Gastrocnemius medialis (tissue), 4 donors: ENCODE measurements around the gene PXDN. TPM values are rescaled to one million over a fixed set of nuclear protein-coding genes. Genes with fewer than 3 reads are reported as not detected.

Experiments
- ATAC-seq, 2 donors: fragments of 150-250 bp; one replicate each; pipeline ENCODE4 v1.9.1; 2016
- DNase-seq, 2 donors: peaks; one replicate each; pipeline ENCODE4 v3.0.0-alpha.2; 2019
- H3K27ac ChIP-seq, 4 donors: fragments of 200-600 bp; sonication (generic); 1 replicate in 1 of 4; 2 replicates in 3 of 4; pipeline ENCODE4 v1.5.1; 2016 to 2018; ENCODE audit warnings: mild to moderate bottlenecking in 2 of 4, moderate library complexity in 1 of 4
- H3K27me3 ChIP-seq, 3 donors: fragments of 200-600 bp; sonication (generic) in 2 of 3; 1 replicate in 1 of 3; 2 replicates in 2 of 3; pipeline versions ENCODE4 v1.5.1 to v1.6.0; 2016 to 2019; ENCODE audit warnings: mild to moderate bottlenecking in 1 of 3, moderate library complexity in 1 of 3
- H3K36me3 ChIP-seq, 2 donors: fragments of 200-600 bp; sonication (generic) in 1 of 2; one replicate each; pipeline ENCODE4 v1.5.1; 2017 to 2018
- H3K4me1 ChIP-seq, 2 donors: fragments of 200-600 bp; sonication (generic) in 1 of 2; one replicate each; pipeline ENCODE4 v1.5.1; 2016 to 2017; ENCODE audit warnings: mild to moderate bottlenecking in 2 of 2
- H3K4me3 ChIP-seq, 4 donors: fragments of 200-600 bp; sonication (generic) in 3 of 4; 1 replicate in 1 of 4; 2 replicates in 3 of 4; pipeline ENCODE4 v1.5.1; 2016 to 2019; ENCODE audit warnings: mild to moderate bottlenecking in 2 of 4
- H3K9me3 ChIP-seq, 3 donors: fragments of 200-600 bp; sonication (generic) in 2 of 3; 1 replicate in 1 of 3; 2 replicates in 2 of 3; pipeline ENCODE4 v1.5.1; 2016 to 2019
- POLR2A ChIP-seq, 2 donors: fragments of 450-650 bp; IDR thresholded peaks; one replicate each; pipeline ENCODE4 v1.6.1; 2017; ENCODE audit warnings: antibody characterized with exemption in 2 of 2, mild to moderate bottlenecking in 2 of 2, moderate library complexity in 2 of 2
- in situ Hi-C, 4 donors: fragments of 200-750 bp; cut with MboI; loops; one replicate each; pipeline versions ENCODE4 v1.15.0 to v1.8.0; 2017; ENCODE audit warnings: low sequenced_read_pairs in 4 of 4
- intact Hi-C: fragments of 100-400 bp; cut with DNase I; formaldehyde crosslinking; loops from one replicate; pipeline ENCODE4 v1.15.1; 2023; ENCODE audit warnings: low total_unique reads
- total RNA-seq, 4 donors: library from RNA; depleted of rRNA; stranded (reverse); fragments of >200 nt; gene quantifications; one replicate each; pipeline versions ENCODE4 v1.1.0 to v1.2.3, GENCODE V29; 2016
- TF ChIP-seq, protein P1 (sequence below), 5 experiments: fragments of 450-650 bp in 3 of 5; fragments of 200-600 bp in 2 of 5; sonication (generic) in 2 of 5; IDR thresholded peaks in 4 of 5; conservative IDR thresholded peaks in 1 of 5; 1 replicate in 4 of 5; 2 replicates in 1 of 5; pipeline ENCODE4 v1.5.1; 2016 to 2019; ENCODE audit warnings: antibody characterized with exemption in 5 of 5, mild to moderate bottlenecking in 3 of 5, moderate library complexity in 3 of 5

The PXDN gene
- total RNA-seq, 4 donors from 2014 or later: 7.8 to 13.4 (median 10.3) TPM

DNA sequence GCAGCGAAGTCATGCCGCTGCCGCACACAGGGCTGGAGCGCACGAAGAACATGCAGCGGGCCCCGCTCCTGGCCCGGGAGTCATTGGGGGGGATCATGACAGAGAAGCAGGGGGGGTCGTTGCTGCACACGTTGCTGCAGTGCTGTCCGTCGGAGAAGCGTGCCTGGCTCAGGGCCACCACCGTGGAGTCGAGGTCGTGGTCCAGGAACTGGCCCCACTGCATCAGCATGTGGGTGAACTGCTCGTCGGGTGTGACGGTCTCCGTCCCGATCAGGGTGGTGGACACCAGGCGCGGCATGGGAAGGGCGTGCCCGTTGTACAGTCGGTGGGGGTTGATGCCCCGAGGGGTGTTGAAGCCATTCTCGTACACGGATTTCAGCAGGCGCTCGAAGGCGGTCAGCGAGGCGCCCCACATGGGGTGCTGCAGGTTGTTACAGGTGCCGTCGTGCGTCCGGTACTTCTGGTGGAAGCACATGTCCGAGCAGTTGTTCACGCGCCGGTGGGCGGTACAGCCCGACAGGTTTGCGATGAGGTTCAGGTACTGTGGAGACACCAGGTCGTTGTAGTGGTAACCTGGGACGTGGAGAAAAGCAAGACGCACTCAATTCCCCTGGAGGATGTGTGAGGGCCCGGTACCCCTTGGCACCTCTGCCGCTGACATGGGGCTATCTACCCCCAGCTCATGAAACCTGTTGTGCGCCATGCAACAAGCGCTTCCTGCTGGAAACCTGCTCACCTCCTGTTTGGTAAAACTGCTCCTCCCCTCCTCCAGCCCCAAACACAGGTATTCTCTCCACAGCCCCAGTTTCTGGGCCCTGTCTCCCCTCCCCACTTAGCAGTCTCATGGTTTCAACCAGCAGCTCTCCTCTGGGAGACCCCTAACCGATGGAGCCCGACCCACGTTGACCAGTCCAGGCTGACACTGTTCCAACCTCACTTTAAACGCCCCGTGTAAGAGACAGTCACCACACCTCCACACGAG lies 94.9 kb downstream of the PXDN start:
- Histone ChIP-seq H3K9me3 (no peaks in the 10 kb centered on the region), H3K27me3 (peaks cover 0 to 8% (median 5%) of the 10 kb centered on the region in 3 donors), H3K27ac (no peak overlapping the region), H3K4me1 (no peaks in the 10 kb centered on the region), H3K36me3 (no peaks in the 10 kb centered on the region), H3K4me3 (no peak overlapping the region)
- DNase-seq (no peak), ATAC-seq (no peak)
- no peak for TF ChIP-seq POLR2A (IDR thresholded peaks at IDR 0.05)
- TF ChIP-seq, protein P1, sequence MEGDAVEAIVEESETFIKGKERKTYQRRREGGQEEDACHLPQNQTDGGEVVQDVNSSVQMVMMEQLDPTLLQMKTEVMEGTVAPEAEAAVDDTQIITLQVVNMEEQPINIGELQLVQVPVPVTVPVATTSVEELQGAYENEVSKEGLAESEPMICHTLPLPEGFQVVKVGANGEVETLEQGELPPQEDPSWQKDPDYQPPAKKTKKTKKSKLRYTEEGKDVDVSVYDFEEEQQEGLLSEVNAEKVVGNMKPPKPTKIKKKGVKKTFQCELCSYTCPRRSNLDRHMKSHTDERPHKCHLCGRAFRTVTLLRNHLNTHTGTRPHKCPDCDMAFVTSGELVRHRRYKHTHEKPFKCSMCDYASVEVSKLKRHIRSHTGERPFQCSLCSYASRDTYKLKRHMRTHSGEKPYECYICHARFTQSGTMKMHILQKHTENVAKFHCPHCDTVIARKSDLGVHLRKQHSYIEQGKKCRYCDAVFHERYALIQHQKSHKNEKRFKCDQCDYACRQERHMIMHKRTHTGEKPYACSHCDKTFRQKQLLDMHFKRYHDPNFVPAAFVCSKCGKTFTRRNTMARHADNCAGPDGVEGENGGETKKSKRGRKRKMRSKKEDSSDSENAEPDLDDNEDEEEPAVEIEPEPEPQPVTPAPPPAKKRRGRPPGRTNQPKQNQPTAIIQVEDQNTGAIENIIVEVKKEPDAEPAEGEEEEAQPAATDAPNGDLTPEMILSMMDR (IDR thresholded peaks at IDR 0.05 in 4 of 5, conservative IDR thresholded peaks at IDR 0.05 in 1 of 5): no peak
- in situ Hi-C loops (no loop called here), intact Hi-C loops (loop anchor here (5.0 to 10.0 kb wide), 3 partner anchors 42 to 165 kb away; no protein-coding TSS in a partner anchor)

DNA sequence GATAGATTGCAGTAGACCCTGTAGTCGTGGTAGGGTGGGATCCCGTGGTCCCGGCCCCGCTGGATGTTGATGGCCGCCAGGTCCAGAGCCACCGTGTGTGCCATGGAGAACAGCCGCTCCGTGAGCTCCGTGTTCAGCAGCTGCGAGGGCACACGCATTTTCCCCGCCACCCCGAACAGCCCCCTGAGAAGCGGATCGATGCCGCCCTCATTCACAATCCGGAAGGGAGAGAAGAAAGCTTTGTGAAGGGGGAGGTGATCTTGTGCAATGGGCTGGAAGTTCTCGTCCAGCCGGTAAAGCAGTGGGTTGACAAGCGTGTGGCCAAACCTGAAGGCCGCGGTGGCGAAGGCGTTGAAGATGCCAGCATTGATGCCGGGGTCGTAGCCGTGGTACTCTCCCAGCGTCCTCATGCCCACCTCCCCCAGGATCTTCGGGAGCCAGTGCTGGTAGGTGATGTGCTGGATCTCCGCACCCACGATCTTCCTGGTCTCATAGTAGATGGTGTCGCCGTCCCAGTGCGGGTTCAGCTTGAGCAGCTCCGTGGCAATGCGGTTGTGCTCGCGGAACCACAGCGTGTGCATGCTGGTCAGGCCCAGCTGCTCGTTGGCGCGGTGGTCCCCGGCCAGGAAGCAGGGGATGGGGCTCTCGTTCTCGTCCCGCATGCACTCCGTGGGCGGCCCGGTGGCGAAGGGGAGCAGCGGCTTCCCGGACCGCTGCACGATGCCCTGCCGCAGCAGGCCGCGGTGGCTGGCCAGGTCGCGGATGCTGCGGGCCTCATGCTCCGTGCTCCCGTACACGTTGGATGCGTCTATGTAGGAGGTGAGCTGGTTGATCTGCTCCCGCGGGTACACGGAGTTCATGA lies 95.8 kb downstream of the PXDN start:
- no peak overlapping the region for H3K4me3 ChIP-seq
- intact Hi-C loops: no loop called here
- H3K27me3 ChIP-seq: peaks cover 0 to 6% (median 5%) of the 10 kb centered on the region in 3 donors
- no peak overlapping the region for H3K27ac ChIP-seq
- ATAC-seq (no peak), DNase-seq (no peak)
- H3K9me3 ChIP-seq: no peaks in the 10 kb centered on the region
- no peak for TF ChIP-seq POLR2A (IDR thresholded peaks at IDR 0.05)
- TF ChIP-seq, protein P1 (IDR thresholded peaks at IDR 0.05 in 4 of 5, conservative IDR thresholded peaks at IDR 0.05 in 1 of 5): no peak
- H3K4me1 ChIP-seq: no peaks in the 10 kb centered on the region
- no peaks in the 10 kb centered on the region for H3K36me3 ChIP-seq
- in situ Hi-C loops: no loop called here

DNA sequence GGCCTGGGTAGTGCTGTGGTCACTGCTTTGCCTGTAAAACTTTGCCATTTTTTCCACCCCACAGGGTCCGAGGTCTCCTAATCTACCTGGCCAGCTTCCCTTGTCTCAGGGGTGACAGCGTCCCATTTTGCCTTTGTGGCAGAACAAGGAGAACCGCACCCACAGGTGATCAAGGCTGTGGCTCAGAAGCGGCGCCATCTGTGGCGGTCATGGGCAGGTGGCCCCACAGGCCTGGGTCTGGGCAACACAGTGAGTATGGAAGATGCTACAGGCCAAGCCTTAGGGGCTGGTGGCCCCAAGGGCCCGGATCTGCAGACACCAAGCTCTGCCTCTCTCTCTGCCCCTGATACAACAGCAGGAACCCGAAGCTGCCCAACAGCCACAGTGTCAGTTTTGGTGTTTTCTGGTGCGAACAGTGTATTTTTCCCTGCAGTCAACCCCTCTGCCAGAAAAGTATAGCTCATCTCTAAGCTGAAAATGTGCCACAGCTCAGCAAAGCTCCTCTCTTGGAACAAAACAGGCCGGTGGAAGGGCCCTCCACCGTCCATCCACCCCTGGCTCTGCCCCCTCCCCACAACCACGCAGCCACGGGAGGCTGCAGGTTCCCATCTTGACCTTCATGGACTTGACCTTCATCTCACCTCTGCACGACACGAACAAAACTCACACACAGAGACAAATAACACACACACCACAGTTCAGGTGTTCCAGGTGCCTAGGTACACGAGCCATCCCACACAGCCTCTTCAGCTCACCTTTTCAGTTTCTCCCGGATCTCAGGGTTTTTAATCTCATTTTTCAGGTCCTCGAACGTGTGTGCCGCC lies 96.7 kb downstream of the PXDN start:
- Histone ChIP-seq H3K36me3 (no peaks in the 10 kb centered on the region), H3K27ac (no peak overlapping the region), H3K4me3 (no peak overlapping the region), H3K9me3 (no peaks in the 10 kb centered on the region), H3K4me1 (no peaks in the 10 kb centered on the region), H3K27me3 (peaks cover 0 to 6% (median 0%) of the 10 kb centered on the region in 3 donors)
- in situ Hi-C loops (no loop called here), intact Hi-C loops (no loop called here)
- TF ChIP-seq POLR2A (IDR thresholded peaks at IDR 0.05): no peak
- TF ChIP-seq, protein P1 (IDR thresholded peaks at IDR 0.05 in 4 of 5, conservative IDR thresholded peaks at IDR 0.05 in 1 of 5): no peak
- DNase-seq (no peak), ATAC-seq (no peak)

DNA sequence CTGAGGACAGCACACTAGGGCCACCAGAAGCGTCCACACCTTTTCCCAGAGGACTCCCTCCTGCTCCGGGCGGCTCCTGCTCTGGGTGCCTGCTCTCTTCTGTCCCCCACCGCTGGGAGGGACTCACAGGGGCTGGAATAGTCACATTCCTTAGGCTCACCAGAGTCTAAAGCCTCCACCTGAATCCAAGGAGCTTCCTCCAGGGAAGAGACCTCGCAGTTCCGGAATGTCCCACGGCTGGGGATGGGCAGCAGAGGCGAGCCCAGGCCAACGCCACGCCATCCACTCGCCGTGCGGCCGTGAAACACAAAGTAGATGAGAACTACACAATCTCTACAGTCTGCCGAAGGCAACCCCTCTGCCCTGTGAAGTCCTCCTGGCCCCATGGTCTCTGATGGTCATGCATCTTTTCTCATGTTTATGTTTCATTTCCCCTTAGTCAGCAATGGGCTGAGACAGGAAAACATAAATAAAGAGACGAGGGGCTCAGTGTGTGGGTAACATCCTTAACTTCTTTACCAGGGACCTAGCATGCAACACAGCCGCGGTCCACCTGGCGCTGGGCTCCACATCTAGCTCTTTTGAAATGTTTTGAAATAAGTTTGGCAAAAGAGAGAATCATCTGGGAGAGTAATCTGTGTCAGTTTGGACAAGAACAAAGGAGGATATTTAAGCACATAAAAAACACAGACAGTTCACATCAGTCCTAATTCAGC lies 98.4 kb downstream of the PXDN start:
- in situ Hi-C loops: no loop called here
- H3K27ac ChIP-seq: no peak overlapping the region
- H3K4me1 ChIP-seq: no peaks in the 10 kb centered on the region
- H3K4me3 ChIP-seq: no peak overlapping the region
- TF ChIP-seq, protein P1 (IDR thresholded peaks at IDR 0.05 in 4 of 5, conservative IDR thresholded peaks at IDR 0.05 in 1 of 5): no peak
- no peak for TF ChIP-seq POLR2A (IDR thresholded peaks at IDR 0.05)
- intact Hi-C loops: no loop called here
- no peaks in the 10 kb centered on the region for H3K9me3 ChIP-seq
- DNase-seq (no peak), ATAC-seq (peak in 1 of 2 donors; percentile 37)
- H3K27me3 ChIP-seq: no peaks in the 10 kb centered on the region
- no peaks in the 10 kb centered on the region for H3K36me3 ChIP-seq
